Measurements from ENCODE around the gene C1orf21.

C1orf21 gene

GRCh38 chr1:184513966-184514365, 127.1 kb downstream of the C1orf21 start:
- DNase-seq (ENCODE audit: low read depth, low spot score): peak; percentile 70

GRCh38 chr1:184514447-184514846, 127.6 kb downstream of the C1orf21 start:
- DNase-seq (ENCODE audit: low read depth, low spot score): no peak

GRCh38 chr1:184517130-184517529, 130.3 kb downstream of the C1orf21 start:
- no peak for DNase-seq (ENCODE audit: low read depth, low spot score)

GRCh38 chr1:184518736-184519357, 132.0 kb downstream of the C1orf21 start:
- no peak for DNase-seq (ENCODE audit: low read depth, low spot score)

GRCh38 chr1:184520336-184520735, 133.5 kb downstream of the C1orf21 start:
- peak; percentile 11 for DNase-seq (ENCODE audit: low read depth, low spot score)

GRCh38 chr1:184524248-184524647, 137.4 kb downstream of the C1orf21 start:
- DNase-seq (ENCODE audit: low read depth, low spot score): peak; percentile 7

GRCh38 chr1:184527402-184527801, 140.6 kb downstream of the C1orf21 start:
- no peak for DNase-seq (ENCODE audit: low read depth, low spot score)

GRCh38 chr1:184530226-184530625, 143.4 kb downstream of the C1orf21 start:
- no peak for DNase-seq (ENCODE audit: low read depth, low spot score)

GRCh38 chr1:184531296-184531695, 144.5 kb downstream of the C1orf21 start:
- DNase-seq (ENCODE audit: low read depth, low spot score): no peak

GRCh38 chr1:184532199-184532598, 145.4 kb downstream of the C1orf21 start:
- DNase-seq (ENCODE audit: low read depth, low spot score): no peak

GRCh38 chr1:184533049-184533448, 146.2 kb downstream of the C1orf21 start:
- no peak for DNase-seq (ENCODE audit: low read depth, low spot score)

- DNase-seq (ENCODE audit: low read depth, low spot score): peak; percentile 6
Measured at GRCh38 chr1:184533915-184534314, 147.1 kb downstream of the C1orf21 start.

- DNase-seq (ENCODE audit: low read depth, low spot score): no peak
Measured at GRCh38 chr1:184534690-184535089, 147.9 kb downstream of the C1orf21 start.

GRCh38 chr1:184535191-184535970, 148.6 kb downstream of the C1orf21 start:
- DNase-seq (ENCODE audit: low read depth, low spot score): peak; percentile 28

GRCh38 chr1:184536246-184536985, 149.6 kb downstream of the C1orf21 start:
- DNase-seq (ENCODE audit: low read depth, low spot score): no peak

- no peak for DNase-seq (ENCODE audit: low read depth, low spot score)
Measured at GRCh38 chr1:184539580-184539979, 152.8 kb downstream of the C1orf21 start.

GRCh38 chr1:184541537-184542152, 154.8 kb downstream of the C1orf21 start:
- DNase-seq (ENCODE audit: low read depth, low spot score): no peak

- no peak for DNase-seq (ENCODE audit: low read depth, low spot score)
Measured at GRCh38 chr1:184542291-184542690, 155.5 kb downstream of the C1orf21 start.

GRCh38 chr1:184545601-184546000, 158.8 kb downstream of the C1orf21 start:
- DNase-seq (ENCODE audit: low read depth, low spot score): peak; percentile 42

GRCh38 chr1:184552446-184552845, 165.6 kb downstream of the C1orf21 start:
- DNase-seq (ENCODE audit: low read depth, low spot score): no peak

- DNase-seq (ENCODE audit: low read depth, low spot score): no peak
Measured at GRCh38 chr1:184553845-184554244, 167.0 kb downstream of the C1orf21 start.
